Keratinocyte (primary cell): ENCODE results near the gene COX6B2. TPM values are rescaled to one million over a fixed set of nuclear protein-coding genes. Genes with fewer than 3 reads are reported as not detected.

Source experiments
- DNase-seq: peaks from one replicate; pipeline ENCODE4 v3.0.0-alpha.2; 2011; ENCODE audit warnings: low read depth, missing footprints, low spot score
- FAIRE-seq: peaks from 2 replicates; lab custom pipeline; 2011; peaks lifted over from hg19 to GRCh38; lab: Jason Lieb, UNC
- H2AFZ ChIP-seq: 2 replicates; pipeline ENCODE4 v1.6.0; 2012; ENCODE audit warnings: low read length, control low read depth, inconsistent platforms; ENCODE audit not compliant: control insufficient read depth
- H3K27ac ChIP-seq: 2 replicates; pipeline ENCODE4 v1.5.1; 2011; ENCODE audit warnings: low read length; ENCODE audit not compliant: control insufficient read depth, insufficient read depth
- H3K27me3 ChIP-seq: 3 replicates; pipeline ENCODE4 v1.6.0; 2011; ENCODE audit warnings: low read length; ENCODE audit not compliant: control insufficient read depth, insufficient read depth; ENCODE audit errors: extremely low read depth
- H3K36me3 ChIP-seq, 2 experiments: 2 replicates in 1 of 2; 3 replicates in 1 of 2; pipeline ENCODE4 v1.5.1; 2011; ENCODE audit warnings: low read length in 2 of 2, mild to moderate bottlenecking in 1 of 2; ENCODE audit not compliant: control insufficient read depth in 2 of 2, insufficient read depth in 2 of 2; ENCODE audit errors: extremely low read depth in 1 of 2
- H3K4me1 ChIP-seq: 3 replicates; pipeline ENCODE4 v1.5.1; 2011; ENCODE audit warnings: low read length; ENCODE audit not compliant: control insufficient read depth, insufficient read depth; ENCODE audit errors: extremely low read depth
- H3K4me2 ChIP-seq: 3 replicates; pipeline ENCODE4 v1.6.0; 2011; ENCODE audit warnings: low read depth, low read length; ENCODE audit not compliant: control insufficient read depth, insufficient read depth; ENCODE audit errors: extremely low read depth
- H3K4me3 ChIP-seq, 3 experiments: fragments of 200-600 bp in 1 of 3; sonication (generic) in 1 of 3; 2 replicates in 2 of 3; 3 replicates in 1 of 3; pipeline ENCODE4 v1.5.1; 2011 to 2016; ENCODE audit warnings: low read length in 3 of 3, mild to moderate bottlenecking in 3 of 3, control low read depth in 2 of 3, inconsistent platforms in 1 of 3, low read depth in 1 of 3, mixed read lengths in 1 of 3, mixed run types in 1 of 3, moderate library complexity in 1 of 3; ENCODE audit not compliant: control insufficient read depth in 2 of 3, insufficient read depth in 2 of 3; ENCODE audit errors: extremely low read depth in 1 of 3
- H3K79me2 ChIP-seq: 2 replicates; pipeline ENCODE4 v1.6.0; 2012; ENCODE audit warnings: low read length; ENCODE audit not compliant: control insufficient read depth, insufficient read depth
- H3K9ac ChIP-seq: 3 replicates; pipeline ENCODE4 v1.6.0; 2011; ENCODE audit warnings: low read length; ENCODE audit not compliant: control insufficient read depth, insufficient read depth; ENCODE audit errors: extremely low read depth
- H3K9me1 ChIP-seq: 3 replicates; pipeline ENCODE4 v1.6.0; 2011; ENCODE audit warnings: low read length; ENCODE audit not compliant: control insufficient read depth, insufficient read depth; ENCODE audit errors: extremely low read depth
- H3K9me3 ChIP-seq: 2 replicates; pipeline ENCODE4 v1.5.1; 2012; ENCODE audit warnings: low read depth, low read length; ENCODE audit not compliant: control insufficient read depth
- H4K20me1 ChIP-seq: 3 replicates; pipeline ENCODE4 v1.6.0; 2011; ENCODE audit warnings: low read length; ENCODE audit not compliant: control insufficient read depth, insufficient read depth; ENCODE audit errors: extremely low read depth
- EZH2 ChIP-seq: IDR thresholded peaks from one replicate; pipeline ENCODE4 v1.6.1; 2012; ENCODE audit warnings: inconsistent platforms, mild to moderate bottlenecking, low read length, moderate library complexity
- dilution Hi-C: fragments of 300-500 bp; cut with MboI; formaldehyde crosslinking; loops from one replicate; pipeline ENCODE4 v1.7.0; 2020; ENCODE audit warnings: low sequenced_read_pairs; ENCODE audit not compliant: extremely low pct_ligation_motif_present
- polyA plus RNA-seq, 5 experiments: library from polyadenylated mRNA; depleted of rRNA in 3 of 5; stranded (reverse) in 3 of 5; stranded (forward) in 1 of 5; unstranded in 1 of 5; fragments of >200 nt; gene quantifications; 1 replicate in 1 of 5; 2 replicates in 3 of 5; 3 replicates in 1 of 5; pipeline versions ENCODE4 v1.2.1 to v1.2.3, GENCODE V29; 2011 to 2012; ENCODE audit warnings: missing spikeins in 2 of 5, low read depth in 1 of 5, low replicate concordance in 1 of 5
- TF ChIP-seq, protein P1 (sequence below), 3 experiments: IDR thresholded peaks in 1 of 3; conservative IDR thresholded peaks in 1 of 3; optimal IDR thresholded peaks in 1 of 3; 2 replicates in 2 of 3; 3 replicates in 1 of 3; pipeline versions ENCODE3 to v1.5.1; 2011; ENCODE audit warnings: low read length in 3 of 3, mild to moderate bottlenecking in 3 of 3, moderate library complexity in 2 of 3, control low read depth in 1 of 3, inconsistent platforms in 1 of 3; ENCODE audit not compliant: insufficient read depth in 2 of 3; ENCODE audit errors: extremely low read depth in 1 of 3

The COX6B2 gene
- polyA plus RNA-seq, 1 donor (not counting 4 experiments of a cell fraction or from before 2014, with no cell fraction given): 1.4 TPM

DNA sequence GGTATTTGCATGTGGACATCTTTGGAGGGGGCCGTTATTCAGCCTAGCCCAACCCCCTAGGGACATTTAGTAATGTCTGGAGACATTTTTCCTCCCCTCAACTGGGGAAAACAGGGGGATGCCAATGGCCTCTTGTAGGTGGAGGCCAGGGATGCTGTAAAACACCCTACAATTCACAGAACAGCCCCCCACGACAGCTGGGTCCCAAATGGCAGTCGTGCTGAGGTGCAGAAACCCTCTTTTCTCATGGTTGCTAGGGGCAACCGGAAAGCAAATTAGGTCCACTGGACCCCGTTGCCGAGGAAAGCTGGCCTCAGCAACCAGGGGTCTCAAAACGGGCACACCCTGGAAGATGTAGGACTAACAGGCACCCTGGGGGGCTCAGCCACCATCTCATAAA is 44.0 kb downstream of the COX6B2 start:
- no peak for TF ChIP-seq EZH2
- TF ChIP-seq, protein P1, sequence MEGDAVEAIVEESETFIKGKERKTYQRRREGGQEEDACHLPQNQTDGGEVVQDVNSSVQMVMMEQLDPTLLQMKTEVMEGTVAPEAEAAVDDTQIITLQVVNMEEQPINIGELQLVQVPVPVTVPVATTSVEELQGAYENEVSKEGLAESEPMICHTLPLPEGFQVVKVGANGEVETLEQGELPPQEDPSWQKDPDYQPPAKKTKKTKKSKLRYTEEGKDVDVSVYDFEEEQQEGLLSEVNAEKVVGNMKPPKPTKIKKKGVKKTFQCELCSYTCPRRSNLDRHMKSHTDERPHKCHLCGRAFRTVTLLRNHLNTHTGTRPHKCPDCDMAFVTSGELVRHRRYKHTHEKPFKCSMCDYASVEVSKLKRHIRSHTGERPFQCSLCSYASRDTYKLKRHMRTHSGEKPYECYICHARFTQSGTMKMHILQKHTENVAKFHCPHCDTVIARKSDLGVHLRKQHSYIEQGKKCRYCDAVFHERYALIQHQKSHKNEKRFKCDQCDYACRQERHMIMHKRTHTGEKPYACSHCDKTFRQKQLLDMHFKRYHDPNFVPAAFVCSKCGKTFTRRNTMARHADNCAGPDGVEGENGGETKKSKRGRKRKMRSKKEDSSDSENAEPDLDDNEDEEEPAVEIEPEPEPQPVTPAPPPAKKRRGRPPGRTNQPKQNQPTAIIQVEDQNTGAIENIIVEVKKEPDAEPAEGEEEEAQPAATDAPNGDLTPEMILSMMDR (optimal IDR thresholded peaks at IDR 0.05 in 1 of 3, IDR thresholded peaks at IDR 0.05 in 1 of 3, conservative IDR thresholded peaks at IDR 0.05 in 1 of 3; ENCODE audit: extremely low read depth in 1 of 3, insufficient read depth in 2 of 3, low read length in 3 of 3): no peak
- no peaks in the 10 kb centered on the region for H3K9me3 ChIP-seq
- no peaks in the 10 kb centered on the region for H3K79me2 ChIP-seq
- no peaks in the 10 kb centered on the region for H3K9me1 ChIP-seq
- dilution Hi-C loops: no loop called here
- H3K4me2 ChIP-seq: no peak overlapping the region
- no peaks in the 10 kb centered on the region for H4K20me1 ChIP-seq
- H3K36me3 ChIP-seq: no peaks in the 10 kb centered on the region
- H3K4me1 ChIP-seq: no peaks in the 10 kb centered on the region
- no peaks in the 10 kb centered on the region for H3K27me3 ChIP-seq
- no peak overlapping the region for H3K9ac ChIP-seq
- no peak overlapping the region for H3K27ac ChIP-seq
- FAIRE-seq (no peak), DNase-seq (no peak)
- no peak overlapping the region for H3K4me3 ChIP-seq
- no peak overlapping the region for H2AFZ ChIP-seq

DNA sequence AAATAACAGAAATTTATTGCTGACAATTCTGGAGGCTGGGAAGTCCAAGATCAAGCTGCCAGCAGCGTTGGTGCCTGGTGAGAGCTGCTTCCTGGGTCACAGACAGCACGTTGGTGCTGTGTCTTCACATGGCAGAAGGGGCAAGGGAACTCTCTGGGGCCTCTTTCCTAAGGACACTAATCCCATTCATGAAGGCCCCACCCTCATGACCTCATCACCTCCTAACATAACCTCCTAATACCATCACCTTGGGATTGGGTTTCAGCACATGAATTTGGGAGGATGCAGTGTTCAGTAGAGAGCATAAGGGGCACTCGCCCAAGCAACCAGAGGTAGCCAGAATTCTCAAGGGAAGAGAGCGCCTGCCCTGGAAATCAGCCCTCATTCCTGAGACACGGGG is 45.1 kb downstream of the COX6B2 start:
- no peak overlapping the region for H3K27ac ChIP-seq
- dilution Hi-C loops: no loop called here
- no peaks in the 10 kb centered on the region for H3K4me1 ChIP-seq
- no peak overlapping the region for H2AFZ ChIP-seq
- H3K79me2 ChIP-seq: no peaks in the 10 kb centered on the region
- H3K27me3 ChIP-seq: no peaks in the 10 kb centered on the region
- DNase-seq: no peak
- FAIRE-seq: no peak
- no peak for TF ChIP-seq EZH2
- TF ChIP-seq, protein P1 (optimal IDR thresholded peaks at IDR 0.05 in 1 of 3, IDR thresholded peaks at IDR 0.05 in 1 of 3, conservative IDR thresholded peaks at IDR 0.05 in 1 of 3; ENCODE audit: extremely low read depth in 1 of 3, insufficient read depth in 2 of 3, low read length in 3 of 3): no peak
- no peak overlapping the region for H3K9ac ChIP-seq
- no peaks in the 10 kb centered on the region for H4K20me1 ChIP-seq
- H3K9me1 ChIP-seq: no peaks in the 10 kb centered on the region
- H3K9me3 ChIP-seq: no peaks in the 10 kb centered on the region
- H3K4me3 ChIP-seq: no peak overlapping the region
- H3K4me2 ChIP-seq: no peak overlapping the region
- no peaks in the 10 kb centered on the region for H3K36me3 ChIP-seq
